ENCODE data around the gene CENPX.
"Not testable (repeated sequence)": the region's sequence is repeated elsewhere in the genome, so short reads cannot be mapped to it uniquely, and the experiment has no call there.

The CENPX gene

DNA sequence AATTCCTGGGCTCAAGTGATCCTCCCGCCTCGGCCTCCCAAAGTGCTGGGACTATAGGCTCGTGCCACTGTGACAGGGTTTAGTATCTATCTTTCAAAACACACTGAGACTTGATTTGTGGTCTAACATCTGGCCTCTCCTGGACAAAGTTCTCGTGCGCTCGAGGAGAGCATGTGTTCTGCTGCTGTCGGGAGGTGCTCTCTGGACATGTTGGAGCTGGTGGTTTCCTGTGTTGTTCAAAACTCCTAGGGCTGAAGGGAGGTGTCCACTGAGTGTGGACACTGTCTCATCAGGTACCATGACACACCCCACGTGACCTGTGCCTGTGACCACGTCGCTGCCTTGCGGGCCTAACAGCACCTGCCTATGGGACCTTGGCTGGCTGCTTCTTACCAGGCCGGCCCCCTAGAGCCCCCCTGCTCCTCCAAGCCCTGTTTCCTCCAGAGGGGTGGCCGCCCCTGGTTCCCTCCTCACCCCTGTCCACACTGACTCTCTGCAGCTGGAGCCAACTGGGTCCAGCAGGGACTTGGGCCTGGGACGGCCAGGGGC lies 23.3 kb upstream of the CENPX start:
- TF ChIP-seq, protein P1, sequence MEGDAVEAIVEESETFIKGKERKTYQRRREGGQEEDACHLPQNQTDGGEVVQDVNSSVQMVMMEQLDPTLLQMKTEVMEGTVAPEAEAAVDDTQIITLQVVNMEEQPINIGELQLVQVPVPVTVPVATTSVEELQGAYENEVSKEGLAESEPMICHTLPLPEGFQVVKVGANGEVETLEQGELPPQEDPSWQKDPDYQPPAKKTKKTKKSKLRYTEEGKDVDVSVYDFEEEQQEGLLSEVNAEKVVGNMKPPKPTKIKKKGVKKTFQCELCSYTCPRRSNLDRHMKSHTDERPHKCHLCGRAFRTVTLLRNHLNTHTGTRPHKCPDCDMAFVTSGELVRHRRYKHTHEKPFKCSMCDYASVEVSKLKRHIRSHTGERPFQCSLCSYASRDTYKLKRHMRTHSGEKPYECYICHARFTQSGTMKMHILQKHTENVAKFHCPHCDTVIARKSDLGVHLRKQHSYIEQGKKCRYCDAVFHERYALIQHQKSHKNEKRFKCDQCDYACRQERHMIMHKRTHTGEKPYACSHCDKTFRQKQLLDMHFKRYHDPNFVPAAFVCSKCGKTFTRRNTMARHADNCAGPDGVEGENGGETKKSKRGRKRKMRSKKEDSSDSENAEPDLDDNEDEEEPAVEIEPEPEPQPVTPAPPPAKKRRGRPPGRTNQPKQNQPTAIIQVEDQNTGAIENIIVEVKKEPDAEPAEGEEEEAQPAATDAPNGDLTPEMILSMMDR (IDR thresholded peaks at IDR 0.05; ENCODE audit: borderline replicate concordance, insufficient read depth, low read depth, low read length): no peak
- no peak overlapping the region for H3K4me3 ChIP-seq (ENCODE audit: low read depth, low read length)

DNA sequence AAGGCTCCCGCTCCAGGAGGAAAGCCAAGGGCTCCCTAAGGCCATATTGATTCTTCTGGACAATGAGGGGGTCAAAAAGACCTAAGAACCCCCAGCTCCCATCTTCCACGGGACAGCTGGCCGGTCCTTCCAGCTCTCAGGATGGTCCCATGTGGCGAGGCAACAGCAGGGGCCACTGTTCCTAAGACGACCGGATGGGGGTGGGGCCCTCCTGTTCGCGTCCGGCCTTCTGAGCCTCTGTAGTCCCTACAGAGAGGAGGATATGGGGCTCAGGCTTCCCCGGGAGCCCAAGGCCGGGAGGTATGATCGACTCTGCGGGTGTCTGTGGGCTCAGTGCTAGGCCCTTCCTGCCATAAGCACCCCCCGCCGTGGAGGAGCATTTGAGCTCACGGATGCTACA lies 20.8 kb upstream of the CENPX start:
- TF ChIP-seq, protein P1 (IDR thresholded peaks at IDR 0.05; ENCODE audit: borderline replicate concordance, insufficient read depth, low read depth, low read length): no peak
- H3K4me3 ChIP-seq (ENCODE audit: low read depth, low read length): no peak overlapping the region

DNA sequence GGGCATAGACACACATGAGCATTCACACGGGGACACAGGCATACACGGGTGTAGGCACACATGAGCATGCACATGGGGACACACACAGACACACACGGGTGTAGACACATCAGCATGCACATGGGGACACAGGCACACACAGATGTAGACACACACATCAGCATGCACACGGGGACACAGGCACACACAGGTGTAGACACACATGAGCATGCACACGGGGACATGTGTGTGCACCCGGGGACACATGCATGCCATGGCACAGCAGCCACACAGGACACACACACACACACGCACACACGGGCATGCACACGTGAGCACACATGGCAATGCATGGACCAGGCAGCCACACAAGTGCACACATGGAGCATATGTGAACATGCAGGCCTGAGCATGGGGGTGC lies 20.0 kb upstream of the CENPX start:
- TF ChIP-seq, protein P1 (IDR thresholded peaks at IDR 0.05; ENCODE audit: borderline replicate concordance, insufficient read depth, low read depth, low read length): no peak
- H3K4me3 ChIP-seq (ENCODE audit: low read depth, low read length): no peak overlapping the region

DNA sequence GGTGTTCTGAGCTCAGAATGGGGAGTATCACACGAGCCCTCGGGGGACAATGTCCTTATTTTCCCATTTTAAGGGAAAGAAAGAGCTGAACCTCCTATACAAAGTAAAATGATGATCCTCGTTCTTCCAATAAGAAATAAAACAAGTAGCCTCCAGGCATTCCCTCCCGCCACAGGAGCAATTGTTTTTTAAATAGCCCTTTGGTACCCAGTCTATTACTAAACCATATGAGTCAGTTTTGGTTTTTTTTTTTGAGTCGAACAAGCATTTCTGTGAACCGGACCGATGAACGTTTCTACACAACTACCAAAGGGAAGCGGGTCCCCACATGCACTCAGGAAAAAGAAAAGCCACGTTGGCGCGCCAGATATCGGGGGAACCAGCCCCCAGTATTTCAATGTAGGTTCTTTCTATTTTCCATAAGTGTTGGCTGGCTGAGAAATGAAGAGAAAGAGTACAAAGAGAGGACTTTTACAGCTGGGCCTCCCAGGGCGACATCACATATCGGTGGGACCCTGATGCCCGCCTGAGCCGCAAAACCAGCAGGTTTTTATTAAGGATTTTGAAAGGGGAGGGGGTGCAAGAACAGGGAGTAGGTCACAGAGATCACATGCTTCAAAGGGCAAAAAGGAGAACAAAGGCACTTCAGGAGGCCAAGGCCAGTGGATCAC lies 18.6 kb upstream of the CENPX start:
- TF ChIP-seq, protein P1 (IDR thresholded peaks at IDR 0.05; ENCODE audit: borderline replicate concordance, insufficient read depth, low read depth, low read length): no peak

DNA sequence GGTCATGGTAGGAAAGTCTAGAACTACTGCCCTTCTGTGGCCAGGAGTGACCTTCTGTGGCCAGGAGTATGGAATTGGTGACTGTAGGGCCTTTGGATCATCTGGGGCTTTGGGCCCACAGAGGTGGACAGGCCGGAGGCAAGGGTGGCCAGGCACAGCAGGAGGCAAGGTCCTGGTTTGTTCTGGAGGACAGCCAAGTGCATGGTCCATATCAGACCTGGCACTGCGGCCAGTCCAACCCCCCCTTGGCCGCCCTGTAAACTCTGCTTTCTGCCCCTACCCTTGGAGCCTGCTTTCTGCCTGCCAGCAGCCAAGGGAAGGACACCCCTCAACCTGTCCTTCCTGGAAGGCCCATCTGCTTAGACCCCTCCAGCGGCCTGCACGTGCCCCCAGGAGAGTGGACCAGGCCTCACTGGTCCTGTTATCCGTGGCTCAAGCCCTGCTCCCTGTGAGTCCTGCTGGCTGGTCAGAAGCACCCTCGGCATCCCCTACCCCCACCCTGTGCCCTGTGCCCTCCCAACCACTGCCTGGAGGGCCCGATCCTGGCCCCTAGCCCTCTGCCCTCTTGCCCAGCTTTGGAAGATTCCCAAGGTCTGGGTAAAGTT lies 17.1 kb upstream of the CENPX start:
- TF ChIP-seq, protein P1 (IDR thresholded peaks at IDR 0.05; ENCODE audit: borderline replicate concordance, insufficient read depth, low read depth, low read length): no peak
- H3K4me3 ChIP-seq (ENCODE audit: low read depth, low read length): no peak overlapping the region

More for the DNA sequence above, 18.6 kb upstream of the CENPX start:
- no peak overlapping the region for H3K4me3 ChIP-seq (ENCODE audit: low read depth, low read length)

DNA sequence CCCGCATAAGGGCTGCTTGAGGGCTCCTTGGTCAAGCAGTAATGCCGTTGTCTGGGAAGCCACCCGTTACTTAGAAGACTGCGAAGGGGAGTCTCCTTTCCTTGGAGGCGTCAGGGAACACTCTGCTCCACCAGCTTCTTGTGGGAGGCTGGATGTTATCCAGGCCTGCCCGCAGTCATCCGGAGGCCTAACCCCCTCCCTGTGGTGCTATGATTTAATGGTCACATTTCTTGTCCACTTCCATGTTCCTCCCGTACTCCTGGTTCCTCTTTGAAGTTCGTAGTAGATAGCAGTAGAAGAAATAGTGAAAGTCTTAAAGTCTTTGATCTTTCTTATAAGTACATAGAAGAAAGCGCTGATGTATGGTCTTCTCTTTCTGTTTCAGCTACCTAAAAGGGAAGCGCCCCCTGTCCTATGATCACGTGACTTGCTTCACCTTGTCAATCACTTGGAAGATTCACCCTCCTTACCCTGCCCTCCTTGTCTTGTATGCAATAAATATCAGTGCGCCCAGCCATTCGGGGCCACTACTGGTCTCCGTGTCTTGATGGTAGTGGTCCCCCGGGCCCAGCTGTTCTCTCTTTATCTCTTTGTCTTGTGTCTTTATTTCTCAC lies 16.2 kb upstream of the CENPX start:
- not testable (repeated sequence) for H3K4me3 ChIP-seq (ENCODE audit: low read depth, low read length)

DNA sequence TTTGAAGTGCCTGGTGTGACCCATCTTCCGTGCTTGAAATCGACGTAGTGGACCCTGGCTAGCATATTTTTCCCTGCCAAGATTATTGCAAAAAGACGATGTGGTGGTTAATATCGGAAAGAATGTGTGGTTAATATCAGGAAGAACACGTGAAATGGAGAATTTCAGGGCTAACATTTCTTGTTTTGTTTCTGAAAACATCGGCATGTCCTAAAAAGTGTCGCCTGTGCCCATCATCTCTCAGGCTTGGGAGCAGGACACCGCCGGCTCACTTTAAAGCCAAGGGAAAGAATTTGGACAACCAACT lies 15.2 kb upstream of the CENPX start:
- TF ChIP-seq, protein P1 (IDR thresholded peaks at IDR 0.05; ENCODE audit: borderline replicate concordance, insufficient read depth, low read depth, low read length): no peak
- H3K4me3 ChIP-seq (ENCODE audit: low read depth, low read length): no peak overlapping the region

All from GM12875 (cell line).